Hippocampal formation (tissue), 2 donors: ENCODE measurements around the gene MFAP4.

Experiments
- DNase-seq, 2 donors: peaks; one replicate each; lab custom pipeline; 2025; lab: John Stamatoyannopoulos, UW

MFAP4 gene

GRCh38 chr17:19348081-19348650 lies 38.8 kb downstream of the MFAP4 start:
- no peak for DNase-seq

GRCh38 chr17:19347323-19348080 lies 39.5 kb downstream of the MFAP4 start:
- no peak for DNase-seq

GRCh38 chr17:19346351-19347255 lies 40.4 kb downstream of the MFAP4 start:
- peak in 1 of 2 donors; percentile 39 for DNase-seq

- DNase-seq = no peak
Measured at GRCh38 chr17:19345486-19346350, 41.3 kb downstream of the MFAP4 start.

- no peak for DNase-seq
Measured at GRCh38 chr17:19345067-19345460, 41.9 kb downstream of the MFAP4 start.

- no peak for DNase-seq
Measured at GRCh38 chr17:19344311-19345066, 42.5 kb downstream of the MFAP4 start.

GRCh38 chr17:19343671-19344151 lies 43.3 kb downstream of the MFAP4 start:
- no peak for DNase-seq

GRCh38 chr17:19343256-19343630 lies 43.7 kb downstream of the MFAP4 start:
- DNase-seq = no peak

GRCh38 chr17:19342611-19343255 lies 44.3 kb downstream of the MFAP4 start:
- DNase-seq = no peak

GRCh38 chr17:19341641-19342610 lies 45.1 kb downstream of the MFAP4 start:
- no peak for DNase-seq

- DNase-seq = no peak
Measured at GRCh38 chr17:19341211-19341631, 45.8 kb downstream of the MFAP4 start.

GRCh38 chr17:19339341-19339815 lies 47.6 kb downstream of the MFAP4 start:
- no peak for DNase-seq

- DNase-seq = no peak
Measured at GRCh38 chr17:19338031-19338990, 48.7 kb downstream of the MFAP4 start.

GRCh38 chr17:19337712-19338023 lies 49.3 kb downstream of the MFAP4 start:
- DNase-seq = no peak

GRCh38 chr17:19336938-19337711 lies 49.9 kb downstream of the MFAP4 start:
- DNase-seq = peak; percentile 53 to 59

- DNase-seq = no peak
Measured at GRCh38 chr17:19335951-19336631, 50.9 kb downstream of the MFAP4 start.

- DNase-seq = no peak
Measured at GRCh38 chr17:19334331-19334730, 52.7 kb downstream of the MFAP4 start.
